Loucy (cell line): Measurements from ENCODE around the gene ZNF205.
"Not testable (repeated sequence)": the region's sequence is repeated elsewhere in the genome, so short reads cannot be mapped to it uniquely, and the experiment has no call there.

Experiments used
- H2AFZ ChIP-seq: fragments of 200-600 bp; sonication (generic); 2 replicates; pipeline ENCODE4 v1.6.0; 2016; ENCODE audit warnings: antibody characterized with exemption, mild to moderate bottlenecking, low read length, moderate library complexity
- H3F3A ChIP-seq: fragments of 200-600 bp; 2 replicates; pipeline ENCODE4 v1.6.0; 2016; ENCODE audit warnings: antibody characterized with exemption, low read depth, mild to moderate bottlenecking
- H3K27me3 ChIP-seq: fragments of 200-600 bp; sonication (generic); 2 replicates; pipeline ENCODE4 v1.6.1; 2014; ENCODE audit warnings: low read length, mild to moderate bottlenecking; ENCODE audit not compliant: insufficient read depth, poor library complexity, severe bottlenecking
- H3K36me3 ChIP-seq: fragments of 200-600 bp; sonication (generic); 2 replicates; pipeline ENCODE4 v1.6.1; 2016; ENCODE audit warnings: low read length; ENCODE audit not compliant: insufficient read depth
- H3K4me1 ChIP-seq: fragments of 200-600 bp; sonication (generic); 2 replicates; pipeline ENCODE4 v1.5.1; 2014; ENCODE audit warnings: low read length, mild to moderate bottlenecking; ENCODE audit not compliant: insufficient read depth, poor library complexity, severe bottlenecking
- H3K4me2 ChIP-seq: fragments of 200-600 bp; sonication (generic); 2 replicates; pipeline ENCODE4 v1.6.0; 2014; ENCODE audit warnings: antibody characterized with exemption, low read length, low read depth, mild to moderate bottlenecking; ENCODE audit not compliant: poor library complexity, severe bottlenecking
- H3K4me3 ChIP-seq: fragments of 200-600 bp; sonication (generic); 2 replicates; pipeline ENCODE4 v1.5.1; 2014; ENCODE audit warnings: low read length, mild to moderate bottlenecking, mixed read lengths; ENCODE audit not compliant: poor library complexity, severe bottlenecking
- H3K79me2 ChIP-seq: fragments of 200-600 bp; sonication (generic); 2 replicates; pipeline ENCODE4 v1.6.1; 2014; ENCODE audit warnings: low read length; ENCODE audit not compliant: insufficient read depth
- H3K9ac ChIP-seq: fragments of 200-600 bp; sonication (generic); 2 replicates; pipeline ENCODE4 v1.6.0; 2014; ENCODE audit warnings: mild to moderate bottlenecking, low read depth, low read length, moderate library complexity; ENCODE audit not compliant: poor library complexity, severe bottlenecking
- H3K9me2 ChIP-seq: fragments of 200-600 bp; sonication (generic); replicated peaks from 2 replicates; pipeline ENCODE4 v1.6.1; 2016; ENCODE audit warnings: low read depth, low read length, mixed read lengths
- H3K9me3 ChIP-seq: fragments of 200-600 bp; sonication (generic); 2 replicates; pipeline ENCODE4 v1.6.1; 2014; ENCODE audit warnings: mild to moderate bottlenecking, antibody characterized with exemption, low read length, low read depth; ENCODE audit not compliant: insufficient read depth
- H4K20me1 ChIP-seq: fragments of 200-600 bp; sonication (generic); 2 replicates; pipeline ENCODE4 v1.6.0; 2014; ENCODE audit warnings: antibody characterized with exemption, low read length, mild to moderate bottlenecking; ENCODE audit not compliant: insufficient read depth, poor library complexity, severe bottlenecking
- CTCF ChIP-seq: fragments of 200-600 bp; sonication (generic); conservative IDR thresholded peaks from 2 replicates; pipeline ENCODE4 v1.5.1; 2014; ENCODE audit warnings: mild to moderate bottlenecking, antibody characterized with exemption, low read length
- EZH2phosphoT487 ChIP-seq: fragments of 200-600 bp; IDR thresholded peaks from 2 replicates; pipeline ENCODE4 v1.6.1; 2018; ENCODE audit warnings: antibody characterized with exemption, mild to moderate bottlenecking, moderate library complexity, borderline replicate concordance

The ZNF205 gene

GRCh38 chr16:3070608-3071111 is 41.7 kb upstream of the ZNF205 start:
- no peaks in the 10 kb centered on the region for H3K9me2 ChIP-seq
- peaks cover 35% of the 10 kb centered on the region for H3K4me1 ChIP-seq
- H3K4me3 ChIP-seq: no peak overlapping the region
- no peak overlapping the region for H2AFZ ChIP-seq
- no peaks in the 10 kb centered on the region for H3K27me3 ChIP-seq
- H3K36me3 ChIP-seq: no peaks in the 10 kb centered on the region
- no peak overlapping the region for H3K9ac ChIP-seq
- H3K79me2 ChIP-seq: peaks cover 36% of the 10 kb centered on the region
- no peak overlapping the region for H3K4me2 ChIP-seq
- no peaks in the 10 kb centered on the region for H3K9me3 ChIP-seq
- no peak for TF ChIP-seq EZH2phosphoT487
- peaks cover 20% of the 10 kb centered on the region for H4K20me1 ChIP-seq
- H3F3A ChIP-seq: peaks cover 5% of the 10 kb centered on the region

DNA sequence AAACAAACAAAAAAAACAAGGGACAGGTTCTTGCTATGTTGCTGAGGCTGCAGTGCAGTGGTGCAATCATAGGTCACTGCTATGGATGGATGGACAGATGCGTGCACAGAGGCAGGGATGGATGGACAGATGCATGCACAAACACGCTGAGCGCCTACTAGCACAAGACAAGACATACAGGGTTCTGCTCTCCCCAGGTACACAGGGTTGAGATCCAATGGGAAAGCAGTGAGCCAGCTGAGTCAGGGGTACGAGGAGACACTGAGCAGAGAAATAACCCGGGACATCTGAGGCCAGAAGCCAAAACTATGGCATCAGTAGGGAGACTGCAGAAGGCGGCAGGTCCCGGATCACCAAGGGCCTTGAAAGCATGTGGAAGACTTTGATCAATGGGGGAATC is 40.7 kb upstream of the ZNF205 start:
- Histone ChIP-seq H3K9me3 (no peaks in the 10 kb centered on the region), H3F3A (peaks cover 10% of the 10 kb centered on the region), H3K36me3 (no peaks in the 10 kb centered on the region), H3K9ac (peak overlapping the region; percentile 32), H3K79me2 (peaks cover 26% of the 10 kb centered on the region), H3K4me2 (no peak overlapping the region), H3K9me2 (no peaks in the 10 kb centered on the region), H3K27me3 (no peaks in the 10 kb centered on the region), H3K4me1 (peaks cover 41% of the 10 kb centered on the region), H3K4me3 (no peak overlapping the region), H4K20me1 (peaks cover 12% of the 10 kb centered on the region), H2AFZ (no peak overlapping the region)
- TF ChIP-seq CTCF (no peak), EZH2phosphoT487 (no peak)

DNA sequence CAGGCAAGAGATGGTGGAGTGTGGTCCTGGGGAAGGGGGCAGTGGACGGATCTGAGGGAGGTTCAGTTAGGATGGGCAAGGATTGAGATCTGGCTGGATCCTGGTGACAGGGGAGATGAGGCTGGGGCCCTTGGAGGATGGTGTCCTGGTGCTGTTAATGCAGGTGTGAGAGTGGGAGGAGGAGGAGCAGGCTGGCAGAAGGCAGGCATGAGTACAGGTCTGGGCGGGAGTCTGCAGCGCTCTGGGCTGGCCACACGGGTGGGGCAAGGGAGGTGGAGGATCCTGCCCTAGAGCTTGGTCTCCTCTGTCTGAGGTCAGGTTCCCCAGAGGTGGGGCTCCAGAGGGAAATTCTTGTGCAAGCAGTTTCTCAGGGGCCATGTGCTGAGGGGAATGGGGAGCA is 40.2 kb upstream of the ZNF205 start:
- Histone ChIP-seq H3K4me1 (peaks cover 42% of the 10 kb centered on the region), H3K79me2 (peaks cover 22% of the 10 kb centered on the region; the same call in 1 of the 2 replicates), H3K9ac (peak overlapping the region; percentile 32)
- H3K27me3 ChIP-seq, H2AFZ ChIP-seq, H4K20me1 ChIP-seq, H3K4me3 ChIP-seq, H3K9me2 ChIP-seq, H3K36me3 ChIP-seq, H3F3A ChIP-seq, H3K4me2 ChIP-seq, H3K9me3 ChIP-seq: not testable (repeated sequence)

DNA sequence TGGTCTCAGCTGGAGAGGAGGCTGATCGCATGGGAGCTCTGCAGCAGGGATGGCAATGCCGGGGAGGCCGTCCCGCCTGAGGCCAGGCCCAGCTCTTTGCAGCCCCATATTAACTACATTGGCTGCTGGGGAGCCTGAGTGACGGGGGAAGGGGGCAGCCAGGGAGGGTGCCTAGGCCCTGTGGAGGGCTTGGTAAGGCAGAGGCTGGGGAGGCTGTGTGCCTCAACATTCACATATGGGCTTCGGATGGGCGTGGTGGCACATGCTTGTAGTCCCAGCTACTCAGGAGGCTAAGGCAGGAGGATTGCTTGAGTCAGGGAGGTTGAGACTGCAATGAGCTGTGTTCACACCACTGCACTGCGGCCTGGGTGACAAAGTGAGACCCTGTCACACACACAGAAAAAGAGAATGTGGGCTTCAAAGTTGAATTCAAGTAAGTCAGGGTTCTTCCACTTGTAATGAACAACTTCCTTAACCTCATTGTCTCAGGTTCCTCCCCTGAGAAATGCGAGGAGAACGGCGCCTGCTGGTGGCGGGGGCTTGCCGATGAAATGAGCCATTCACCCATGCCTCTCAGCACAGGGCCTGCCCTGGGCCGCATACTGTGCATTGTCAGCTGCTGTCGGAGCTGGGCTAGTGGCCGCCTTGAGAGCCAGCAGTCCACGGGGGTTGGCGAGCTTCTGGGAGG is 39.7 kb upstream of the ZNF205 start:
- H3K4me1 ChIP-seq: peaks cover 47% of the 10 kb centered on the region
- not testable (repeated sequence) for H3K36me3 ChIP-seq, H3K9me3 ChIP-seq, H4K20me1 ChIP-seq, H2AFZ ChIP-seq, H3K9me2 ChIP-seq, H3K4me2 ChIP-seq, H3K27me3 ChIP-seq, H3K4me3 ChIP-seq
- peak overlapping the region; percentile 100 for H3K9ac ChIP-seq
- peak; percentile 31 for TF ChIP-seq CTCF
- H3F3A ChIP-seq: peaks cover 14% of the 10 kb centered on the region
- H3K79me2 ChIP-seq: peaks cover 16% of the 10 kb centered on the region; the same call in 1 of the 2 replicates
